ENCODE results near the gene S100A13.
A peak's percentile ranks its signal among the peaks of the same experiment; 100 is the strongest.

The S100A13 gene

DNA sequence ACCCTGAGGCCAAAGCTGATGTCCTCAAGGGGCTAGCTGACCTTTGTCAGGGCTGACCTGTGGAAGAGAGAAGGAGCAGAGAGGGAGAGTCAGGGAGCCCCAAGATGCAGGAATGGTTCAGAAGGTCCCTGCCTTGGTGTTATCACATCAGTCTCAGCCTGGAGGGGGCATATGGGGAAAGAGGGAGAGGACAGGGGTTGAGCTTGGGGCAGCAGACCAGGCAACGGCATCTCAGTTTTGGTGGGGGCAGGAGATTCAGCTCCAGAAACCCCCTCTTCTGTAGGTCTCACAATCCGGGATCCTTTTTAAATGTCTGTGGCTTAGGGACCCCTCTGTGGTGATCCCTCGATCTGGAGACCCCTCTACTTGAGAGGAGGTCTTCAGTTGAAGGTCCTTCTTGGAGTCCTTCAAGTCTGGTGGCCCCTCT lies 815 bp downstream of the S100A13 start:
- DNase-seq (ENCODE audit: low read depth in 2 of 2) = no peak

DNA sequence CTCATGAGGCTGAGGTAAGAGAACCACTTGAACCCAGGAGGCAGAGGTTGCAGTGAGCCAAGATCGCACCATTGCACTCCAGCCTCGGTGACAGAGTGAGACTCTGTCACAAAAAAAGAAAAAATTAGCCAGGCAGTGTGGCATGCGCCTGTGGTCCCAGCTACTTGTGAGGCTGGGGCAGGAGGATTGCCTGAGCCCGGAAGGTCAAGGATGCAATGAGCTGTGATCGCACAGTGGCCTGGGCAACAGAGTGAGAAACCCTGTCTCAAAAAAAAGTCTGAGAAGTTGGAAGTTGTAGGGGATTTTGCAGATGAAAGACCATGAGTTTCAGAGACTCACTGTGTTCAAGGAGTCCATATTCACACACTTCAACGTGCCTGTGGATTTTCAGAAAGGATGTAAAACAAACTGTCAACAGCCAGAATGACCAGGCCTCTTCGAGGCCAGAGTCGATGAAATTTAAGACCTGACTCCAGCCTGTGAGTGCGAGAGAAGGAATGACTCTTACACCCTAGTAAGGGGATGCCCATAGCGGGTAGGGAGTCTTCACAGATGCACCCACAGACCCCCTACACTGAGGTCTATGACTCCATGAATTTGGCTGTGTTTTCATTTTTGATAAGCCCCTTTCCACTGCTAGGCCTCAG lies 2.2 kb downstream of the S100A13 start:
- no peak for DNase-seq (ENCODE audit: low read depth in 2 of 2)

DNA sequence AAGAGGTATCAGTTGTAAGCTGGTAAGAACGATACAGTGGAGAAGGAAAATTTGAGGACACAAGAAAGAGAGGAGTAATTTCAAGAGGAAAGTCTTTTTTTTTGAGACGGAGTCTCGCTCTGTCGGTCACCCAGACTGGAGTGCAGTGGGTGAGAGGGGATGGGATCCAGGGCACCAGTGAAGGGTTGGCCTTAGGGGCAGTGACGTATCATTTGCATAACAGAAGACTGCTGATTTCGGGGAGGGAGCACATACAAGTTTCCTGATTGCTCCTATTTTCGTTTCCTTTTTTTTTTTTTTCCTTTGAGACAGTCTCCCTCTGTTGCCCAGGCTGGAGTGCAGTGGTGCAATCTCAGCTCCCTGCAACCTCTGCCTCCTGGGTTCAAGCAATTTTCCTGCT lies 4.2 kb downstream of the S100A13 start:
- no peak for DNase-seq (ENCODE audit: low read depth in 2 of 2)

DNA sequence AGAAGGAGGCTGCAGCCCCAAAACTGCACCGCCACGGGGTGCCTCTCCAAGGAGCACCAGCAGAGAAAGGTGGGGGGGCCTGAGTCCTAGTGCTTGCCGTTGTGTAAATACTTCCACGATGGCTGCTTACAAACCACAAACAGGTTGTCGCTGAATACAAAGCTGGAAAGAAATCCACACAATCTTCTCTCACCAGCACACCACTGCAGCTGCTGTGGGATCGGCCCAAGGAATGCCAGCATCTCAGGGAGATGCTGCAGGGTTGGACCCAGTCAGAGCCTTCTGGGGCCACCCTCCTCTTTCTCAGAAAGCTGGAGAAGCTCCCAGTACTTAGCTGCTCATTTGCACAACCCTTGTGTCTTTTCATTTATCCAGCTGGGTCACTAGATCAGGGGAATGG lies 8.1 kb downstream of the S100A13 start:
- no peak for DNase-seq (ENCODE audit: low read depth in 2 of 2)

DNA sequence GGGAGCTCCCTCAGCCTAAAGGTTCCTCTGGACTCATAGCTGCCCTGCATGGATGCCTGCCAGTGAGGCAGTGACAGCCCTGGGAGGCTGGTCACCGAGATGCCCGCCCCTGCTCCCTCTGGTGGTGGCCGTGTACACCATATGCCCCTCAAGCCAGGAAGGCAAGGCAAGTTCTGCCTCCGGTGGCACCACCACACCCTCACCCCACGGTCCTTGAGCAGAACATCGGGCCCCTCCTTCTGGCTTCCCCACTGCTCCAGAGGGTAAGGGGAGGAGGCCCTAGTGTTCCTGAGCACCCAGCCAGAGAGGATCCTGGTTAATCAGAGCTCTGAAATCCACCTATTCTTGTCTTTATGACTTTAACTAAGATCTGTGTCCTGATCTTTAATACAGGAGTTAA lies 9.6 kb downstream of the S100A13 start:
- peak in 1 of 2 donors; percentile 44 for DNase-seq (ENCODE audit: low read depth in 2 of 2)

DNA sequence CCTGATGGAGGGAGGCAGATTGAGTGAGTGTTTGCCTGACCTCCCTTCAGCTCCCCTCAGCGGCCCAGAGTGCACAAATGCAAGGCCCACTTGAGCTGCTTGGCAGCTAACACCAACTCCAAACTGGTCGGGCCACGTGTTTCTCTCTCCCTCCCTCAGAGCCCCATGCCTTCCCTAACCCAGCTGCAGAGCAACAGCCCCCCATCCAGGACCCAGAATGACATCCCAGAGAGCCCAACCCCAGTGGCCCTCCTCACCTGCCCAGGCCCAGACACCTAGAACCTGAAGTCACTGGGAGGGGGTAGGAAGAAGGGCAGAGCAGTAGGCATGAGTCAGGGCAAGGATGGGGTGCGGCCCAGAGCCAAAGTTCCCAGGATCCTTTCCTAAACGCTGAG lies 10.4 kb downstream of the S100A13 start:
- DNase-seq (ENCODE audit: low read depth in 2 of 2) = no peak

DNA sequence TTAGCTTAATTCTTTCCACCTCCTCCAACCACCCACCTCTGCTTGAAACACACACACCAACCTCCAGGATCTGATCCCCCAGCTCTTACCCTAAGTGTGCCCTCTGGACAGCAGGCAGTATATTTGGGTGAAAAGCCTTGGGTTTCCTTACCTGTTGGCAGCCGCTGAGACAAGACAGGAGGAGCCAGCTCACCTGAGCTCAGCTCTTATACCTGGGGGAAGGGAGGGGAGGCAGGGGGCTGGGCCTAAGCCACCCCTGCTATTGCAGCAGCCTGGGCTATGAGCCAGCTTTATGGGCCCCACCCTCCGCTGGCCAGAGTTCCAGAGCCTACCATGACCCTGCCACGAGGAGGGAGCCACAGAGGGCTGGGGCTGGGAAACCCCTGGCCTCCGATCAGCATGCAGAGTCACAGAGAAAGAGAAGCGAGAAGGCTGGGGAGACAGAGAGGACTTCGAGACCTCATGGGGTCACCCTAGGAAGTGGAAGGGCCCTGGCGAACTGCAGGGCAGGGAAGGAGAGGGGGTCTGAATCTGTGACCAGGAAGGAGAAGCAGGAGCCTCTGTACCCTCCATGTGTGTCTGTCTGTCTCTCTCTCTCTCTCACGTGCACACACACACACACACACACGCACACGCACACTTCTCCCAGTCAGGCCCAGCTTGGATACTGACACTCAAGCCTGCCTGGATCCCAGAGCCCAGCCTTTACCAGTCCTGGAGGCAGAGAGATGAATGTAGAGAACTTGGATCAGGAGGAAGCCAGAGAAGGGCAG lies 11.0 kb downstream of the S100A13 start, which contains the start of gene S100A14:
S100A14 (minus strand) TSS at position 182 of the 773 bp plus-strand sequence. CDS start 467 bp downstream, outside the sequence.
- DNase-seq (ENCODE audit: low read depth in 2 of 2) = no peak

DNA sequence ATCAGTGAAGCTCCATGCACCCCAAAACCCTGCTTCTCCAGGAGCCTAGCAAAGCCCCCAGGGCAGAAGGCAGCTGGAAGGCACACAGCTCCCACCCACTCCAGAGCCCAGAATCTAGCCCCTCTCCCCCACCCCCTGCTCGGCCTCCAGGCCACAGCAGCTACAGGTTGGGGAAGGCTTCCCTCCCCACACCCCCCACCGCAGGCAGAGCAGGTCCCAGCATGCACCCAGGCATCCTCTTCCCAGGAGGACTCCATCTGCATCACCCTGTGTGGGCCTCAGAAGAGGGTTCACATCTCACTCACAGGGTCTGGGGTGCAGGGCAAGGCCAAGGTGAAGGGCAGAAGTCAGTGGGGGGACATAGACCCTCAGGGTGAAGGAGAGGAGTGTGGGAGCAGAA lies 11.9 kb downstream of the S100A13 start:
- DNase-seq (ENCODE audit: low read depth in 2 of 2) = no peak

DNA sequence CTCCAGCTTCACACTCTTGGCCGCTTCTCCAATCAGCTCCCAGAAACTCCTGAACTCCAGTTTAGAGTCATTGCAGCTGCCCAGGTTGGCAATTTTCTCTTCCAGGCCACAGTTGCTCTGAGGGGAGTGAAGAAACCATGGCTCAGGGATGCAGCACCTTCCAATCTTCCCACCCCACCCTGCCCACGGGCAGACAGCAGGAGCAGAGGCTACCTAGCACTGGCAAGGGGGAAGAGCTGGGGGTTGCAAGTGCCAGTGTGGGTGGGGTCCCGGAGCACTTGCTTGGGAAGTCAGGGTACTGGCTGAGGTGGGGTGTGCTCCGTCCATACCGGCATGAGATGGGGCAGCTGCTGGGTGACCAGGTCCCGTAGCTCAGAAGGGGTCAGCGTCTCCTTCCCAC lies 12.4 kb downstream of the S100A13 start:
- DNase-seq (ENCODE audit: low read depth in 2 of 2) = no peak

DNA sequence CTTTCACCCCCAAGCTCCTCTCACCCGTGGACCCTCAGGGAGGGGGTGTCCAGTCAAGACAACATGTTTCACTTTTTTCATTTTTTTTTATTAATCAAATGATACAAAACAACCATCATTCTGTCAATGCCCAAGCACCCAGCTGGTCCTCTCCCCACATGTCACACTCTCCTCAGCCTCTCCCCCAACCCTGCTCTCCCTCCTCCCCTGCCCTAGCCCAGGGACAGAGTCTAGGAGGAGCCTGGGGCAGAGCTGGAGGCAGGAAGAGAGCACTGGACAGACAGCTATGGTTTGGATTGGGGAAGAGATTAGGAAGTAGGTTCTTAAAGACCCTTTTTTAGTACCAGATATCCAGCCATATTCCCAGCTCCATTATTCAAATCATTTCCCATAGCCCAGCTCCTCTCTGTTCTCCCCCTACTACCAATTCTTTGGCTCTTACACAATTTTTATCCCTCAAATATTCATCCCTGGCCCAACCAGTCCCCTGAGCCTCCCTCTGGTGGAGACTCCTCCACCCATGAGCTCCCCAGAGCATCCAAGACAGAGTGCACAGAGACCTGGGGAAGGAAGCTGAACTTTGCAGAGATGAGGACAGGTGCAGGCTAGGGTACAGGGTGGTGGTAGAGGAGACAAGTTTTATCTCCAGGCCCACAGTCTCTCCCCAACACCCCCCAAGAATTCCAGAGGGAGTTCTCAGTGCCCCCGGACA lies 13.0 kb downstream of the S100A13 start:
- DNase-seq (ENCODE audit: low read depth in 2 of 2) = no peak

DNA sequence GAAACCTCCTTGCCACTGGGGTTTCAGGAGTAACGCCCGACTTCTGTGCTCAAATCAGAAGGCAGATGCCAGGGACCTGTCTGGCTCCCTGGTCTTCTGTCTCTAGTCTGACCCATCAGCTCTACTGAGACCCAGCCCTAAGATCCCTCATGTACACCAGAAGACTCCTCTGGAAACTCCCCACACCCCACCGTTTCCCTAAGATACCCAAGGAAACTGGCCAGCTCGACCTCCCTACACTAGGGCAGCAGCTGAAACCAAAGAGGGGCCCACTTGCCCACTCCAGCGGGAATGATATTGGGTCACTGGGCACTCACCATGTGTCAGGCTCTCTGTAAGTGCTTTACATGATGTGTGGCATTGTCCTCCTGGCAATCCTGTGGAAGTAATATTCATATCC lies 13.9 kb downstream of the S100A13 start:
- DNase-seq (ENCODE audit: low read depth in 2 of 2) = no peak

DNA sequence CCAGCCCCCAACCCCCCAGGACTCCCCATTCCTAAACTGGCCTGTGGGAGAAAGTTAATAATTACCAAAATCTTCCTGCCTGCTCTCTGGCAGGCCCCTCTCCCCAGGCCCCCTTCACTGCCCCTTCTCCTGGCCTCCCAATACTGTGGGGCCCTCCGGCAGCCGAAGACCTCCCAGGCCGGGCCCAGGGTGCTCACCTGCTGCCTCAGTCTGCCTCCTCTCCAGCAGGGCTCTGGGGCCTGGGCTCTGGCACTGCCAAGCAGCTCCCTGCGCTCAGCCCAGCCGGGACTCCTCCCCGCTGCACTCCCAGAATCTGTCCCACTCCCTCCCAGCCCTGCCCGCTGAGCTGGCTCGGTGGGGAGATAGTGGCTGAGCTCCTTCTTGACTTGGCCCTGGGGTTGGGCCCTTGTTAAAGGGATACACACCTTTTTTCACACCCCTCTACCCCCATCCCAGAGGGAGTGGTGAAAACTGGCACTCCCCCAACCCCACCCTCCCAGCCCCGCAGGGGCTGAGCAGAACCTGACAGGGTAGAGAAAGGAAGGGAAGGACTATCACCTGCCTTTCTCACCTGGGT lies 14.5 kb downstream of the S100A13 start, which contains the start of gene S100A16:
S100A16 (minus strand) TSS at position 383 of the 577 bp plus-strand sequence. CDS start 4,986 bp downstream, outside the sequence.
- no peak for DNase-seq (ENCODE audit: low read depth in 2 of 2)

DNA sequence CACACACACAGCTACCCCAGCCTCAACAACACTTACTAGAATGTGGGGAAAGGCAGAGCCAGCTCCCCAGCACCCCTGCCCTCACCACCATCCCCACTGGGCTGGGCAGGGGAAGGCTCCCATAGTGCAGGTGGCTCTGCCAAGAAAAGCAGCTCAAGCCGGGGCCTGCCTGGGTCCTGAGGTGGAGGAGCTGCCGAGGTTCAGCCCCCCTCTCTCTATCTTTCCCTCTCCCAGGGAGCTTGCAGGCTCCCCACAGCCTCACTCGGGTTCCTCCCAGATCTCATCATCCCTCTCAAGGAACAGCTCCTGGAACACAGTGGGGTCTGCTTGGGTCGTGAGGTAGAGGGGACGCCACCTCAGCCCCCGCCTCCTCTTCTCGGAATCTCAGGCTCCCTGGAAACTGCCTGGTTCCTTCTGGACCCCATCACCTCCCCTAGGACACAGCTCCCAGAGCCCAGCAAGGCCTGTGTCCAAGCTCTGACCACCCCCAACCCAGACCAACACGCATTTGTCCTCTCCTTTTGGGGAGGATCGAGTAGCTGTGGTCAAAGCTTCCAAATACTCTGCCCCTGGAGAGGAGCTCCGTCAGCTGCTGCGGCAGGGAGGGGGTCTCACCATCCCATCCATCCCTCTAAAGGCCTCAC lies 15.1 kb downstream of the S100A13 start:
- DNase-seq (ENCODE audit: low read depth in 2 of 2) = no peak

DNA sequence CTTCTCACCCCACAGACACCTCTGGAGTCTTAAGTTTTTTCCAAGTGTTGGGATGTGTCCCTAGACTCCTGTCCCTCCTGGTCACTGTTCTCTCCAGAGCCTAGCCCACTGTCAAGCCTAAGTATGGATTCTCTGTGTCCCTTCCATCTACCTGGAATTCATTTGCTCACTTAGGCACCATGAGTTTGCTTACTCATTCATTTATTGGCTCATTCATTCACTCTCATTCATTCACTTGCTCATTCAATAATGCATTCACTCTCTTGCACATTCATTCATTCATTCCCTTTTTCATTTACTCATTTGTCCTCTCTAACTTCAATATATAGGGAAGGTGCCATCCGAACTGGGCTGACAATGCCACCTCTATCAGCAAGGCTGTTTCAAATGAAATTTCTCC lies 15.9 kb downstream of the S100A13 start:
- no peak for DNase-seq (ENCODE audit: low read depth in 2 of 2)

DNA sequence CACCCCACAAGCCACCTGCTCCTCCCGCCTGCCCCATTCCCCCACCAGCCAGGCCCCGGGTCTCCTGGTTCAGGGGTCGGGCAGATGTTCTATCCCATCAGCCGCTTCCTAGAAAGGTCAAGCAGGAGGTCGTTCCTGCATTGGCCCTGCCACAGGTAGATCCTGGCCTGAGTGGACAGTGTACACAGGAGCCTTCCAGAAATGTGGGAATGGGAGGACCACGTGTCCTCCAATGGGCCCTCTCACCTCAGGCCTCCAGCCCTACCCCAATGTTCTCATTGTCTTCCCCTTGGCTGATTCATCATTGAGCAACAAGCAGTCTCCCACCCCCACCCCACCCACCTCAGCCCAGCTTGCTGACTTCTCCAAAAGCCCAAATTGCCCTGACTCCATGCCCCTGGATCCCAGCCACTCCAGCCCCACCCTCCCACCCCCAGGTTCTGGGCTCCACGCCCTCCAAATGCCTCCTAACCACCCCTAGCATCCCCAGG lies 16.4 kb downstream of the S100A13 start:
- DNase-seq (ENCODE audit: low read depth in 2 of 2) = no peak

DNA sequence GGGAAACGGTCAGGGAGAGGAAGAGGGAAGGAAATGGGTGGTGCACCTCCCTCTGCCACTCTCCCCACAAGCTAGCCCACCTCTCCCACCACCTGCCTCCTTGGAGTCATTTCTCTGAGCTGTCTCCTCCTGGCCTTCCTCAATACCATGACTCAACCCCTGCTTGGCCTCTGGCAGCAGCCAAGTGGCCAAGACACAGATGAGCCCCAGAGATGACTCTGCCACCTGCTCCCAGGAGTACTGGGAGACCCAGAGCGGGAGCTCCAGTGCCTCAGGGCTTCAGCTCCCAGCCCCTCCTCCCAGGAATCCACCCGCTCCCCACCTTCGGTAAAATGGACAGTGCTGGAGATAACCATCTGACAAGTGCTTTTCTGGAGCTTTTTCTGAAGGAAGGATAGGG lies 17.0 kb downstream of the S100A13 start:
- DNase-seq (ENCODE audit: low read depth in 2 of 2) = no peak

DNA sequence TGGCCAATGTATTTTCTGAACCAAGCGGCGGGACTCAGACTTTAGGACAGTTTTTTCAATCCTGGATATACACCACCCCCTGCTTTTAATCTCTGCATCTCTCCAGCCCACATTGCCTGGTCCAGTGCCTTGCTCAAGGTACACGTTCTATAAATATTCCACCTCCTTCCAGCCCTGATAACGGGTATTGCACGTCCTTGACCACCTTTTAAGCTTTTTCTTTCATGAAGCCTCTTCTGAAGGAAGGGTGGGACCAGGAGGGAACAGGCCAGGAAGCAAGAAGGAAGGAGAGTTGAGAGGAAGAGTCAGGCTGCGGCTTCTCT lies 17.8 kb downstream of the S100A13 start:
- no peak for DNase-seq (ENCODE audit: low read depth in 2 of 2)

DNA sequence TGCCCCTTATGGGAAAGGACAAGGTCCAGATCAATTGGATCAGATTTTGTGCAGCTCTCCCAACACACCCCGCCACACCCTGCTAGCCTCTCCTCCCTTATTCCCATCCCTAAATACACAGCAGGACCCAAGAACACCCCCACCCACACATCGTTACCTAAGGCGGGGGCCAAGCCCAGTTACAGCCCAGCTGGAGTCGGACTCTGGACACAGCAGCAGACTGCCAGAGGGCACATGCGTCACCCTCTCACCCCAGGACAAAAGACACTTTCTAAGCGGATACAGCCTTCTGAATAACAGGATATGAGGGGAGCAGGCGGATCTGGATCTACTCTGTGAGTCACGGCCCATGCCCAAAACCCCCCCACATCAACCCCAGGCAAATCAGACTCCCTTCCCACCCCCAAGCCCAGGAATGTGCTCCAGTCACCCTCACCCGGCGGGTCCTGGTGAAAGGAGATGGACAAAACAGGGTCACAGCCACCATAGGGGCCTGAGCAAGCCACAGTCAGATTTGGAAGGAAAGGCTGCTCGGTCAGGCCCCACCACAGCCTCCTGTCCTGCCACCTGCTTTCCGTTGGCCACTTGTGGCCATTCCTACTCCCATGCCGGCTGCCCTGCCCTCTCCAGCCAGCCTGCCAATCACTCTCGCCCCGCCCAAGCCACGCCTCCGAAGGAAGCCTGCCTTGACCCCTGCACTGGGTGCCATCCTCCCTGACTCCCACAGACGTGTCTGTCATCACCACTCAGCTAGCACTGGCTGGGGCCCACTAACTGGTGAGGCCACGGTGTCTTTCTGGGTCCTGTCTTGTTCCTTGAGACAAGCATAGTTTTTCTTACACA lies 18.3 kb downstream of the S100A13 start:
- no peak for DNase-seq (ENCODE audit: low read depth in 2 of 2)

DNA sequence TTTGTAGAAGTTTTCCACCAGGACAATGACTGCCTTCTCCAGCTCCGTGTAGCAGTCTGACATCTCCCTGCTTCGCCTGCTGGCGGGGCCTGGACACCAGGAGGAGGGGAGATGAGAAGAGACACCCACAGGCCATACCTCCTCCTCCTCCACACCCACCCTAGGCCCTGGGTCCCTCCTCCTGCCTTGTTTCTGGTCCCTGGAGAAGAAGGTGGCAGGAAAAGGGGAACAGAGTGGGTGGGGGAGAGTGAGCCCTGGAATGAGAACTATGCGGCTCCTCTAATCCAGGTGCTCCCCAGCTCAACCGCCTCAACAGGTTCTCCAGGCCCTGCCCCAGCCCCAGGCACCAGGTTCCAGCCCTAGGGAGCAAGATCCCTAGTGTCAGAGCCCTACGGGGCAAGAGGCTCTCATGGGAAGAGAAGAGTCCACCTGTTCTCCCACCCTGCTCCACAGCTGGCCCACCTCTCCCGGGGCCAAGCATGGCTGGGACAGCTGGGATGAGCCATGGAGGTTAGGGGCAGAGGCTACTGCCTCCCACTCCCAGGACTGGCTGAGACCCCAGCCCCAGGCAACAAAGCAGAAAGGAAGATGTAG lies 19.1 kb downstream of the S100A13 start:
- no peak for DNase-seq (ENCODE audit: low read depth in 2 of 2)

DNA sequence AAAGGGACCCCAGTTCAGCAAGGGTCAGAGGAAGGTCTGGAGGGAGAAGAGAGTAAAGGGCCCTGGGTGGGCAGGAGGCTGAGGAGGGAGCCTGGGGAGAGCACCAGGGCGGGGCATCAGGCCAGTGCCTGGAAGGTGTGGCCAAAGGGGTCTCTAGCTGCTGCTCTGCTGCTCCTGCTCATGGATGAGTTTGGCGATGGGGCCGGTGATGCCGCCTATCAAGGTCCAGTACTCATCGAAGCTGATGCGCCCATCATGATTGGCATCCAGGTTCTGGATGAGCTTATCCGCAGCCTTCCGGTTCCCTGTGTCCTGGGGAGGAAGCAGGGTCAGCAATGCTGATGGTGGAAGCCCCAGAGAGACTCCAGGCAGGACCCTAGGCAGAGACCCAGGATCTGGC lies 19.9 kb downstream of the S100A13 start:
- no peak for DNase-seq (ENCODE audit: low read depth in 2 of 2)
